ENCODE measurements around the gene LCAT.
A peak's percentile ranks its signal among the peaks of the same experiment; 100 is the strongest.
"Not testable (repeated sequence)": the region's sequence is repeated elsewhere in the genome, so short reads cannot be mapped to it uniquely, and the experiment has no call there.

The LCAT gene

GRCh38 chr16:67943619-67944504 is at the start of gene LCAT:
LCAT (minus strand) TSS chr16:67944120; CDS start chr16:67944101, 19 bp downstream.
- DNase-seq = no peak

GRCh38 chr16:67993207-67994039 is 49.5 kb upstream of the LCAT start:
- DNase-seq = peak; percentile 82

GRCh38 chr16:67992661-67993206 is 48.8 kb upstream of the LCAT start:
- DNase-seq = no peak

- no peak for DNase-seq
Measured at GRCh38 chr16:67990018-67990386, 46.1 kb upstream of the LCAT start.

- DNase-seq = no peak
Measured at GRCh38 chr16:67989322-67990017, 45.5 kb upstream of the LCAT start.

GRCh38 chr16:67988675-67989074 is 44.8 kb upstream of the LCAT start:
- no peak for DNase-seq

GRCh38 chr16:67987460-67988160 is 43.7 kb upstream of the LCAT start:
- DNase-seq = peak; percentile 32

- no peak for DNase-seq
Measured at GRCh38 chr16:67986949-67987348, 43.0 kb upstream of the LCAT start.

- no peak for DNase-seq
Measured at GRCh38 chr16:67982011-67982696, 38.2 kb upstream of the LCAT start.

GRCh38 chr16:67979955-67980678 is 36.2 kb upstream of the LCAT start, which contains the start of gene DPEP3:
DPEP3 (minus strand) TSS chr16:67980499; CDS start chr16:67980380, 119 bp downstream.
- no peak for DNase-seq

- DNase-seq = no peak
Measured at GRCh38 chr16:67977469-67978227, 33.7 kb upstream of the LCAT start.

- no peak for DNase-seq
Measured at GRCh38 chr16:67977005-67977404, 33.1 kb upstream of the LCAT start.

- DNase-seq = no peak
Measured at GRCh38 chr16:67976205-67976604, 32.3 kb upstream of the LCAT start.

GRCh38 chr16:67975321-67976105 is 31.6 kb upstream of the LCAT start:
- DNase-seq = no peak

- DNase-seq = not testable (repeated sequence)
Measured at GRCh38 chr16:67972285-67972684, 28.4 kb upstream of the LCAT start.

GRCh38 chr16:67971111-67971510 is 27.2 kb upstream of the LCAT start:
- DNase-seq = no peak

GRCh38 chr16:67969254-67970039 is 25.5 kb upstream of the LCAT start:
- DNase-seq = no peak

All from femur (tissue), 1 donor.